ENCODE data around the gene EXOC6B.

The EXOC6B gene

GRCh38 chr2:72144632-72145288, 681.1 kb downstream of the EXOC6B start:
- DNase-seq (ENCODE audit: low read depth), result no peak

GRCh38 chr2:72144274-72144631, 681.6 kb downstream of the EXOC6B start:
- DNase-seq (ENCODE audit: low read depth), result no peak

GRCh38 chr2:72143441-72144273, 682.2 kb downstream of the EXOC6B start:
- no peak for DNase-seq (ENCODE audit: low read depth)

- DNase-seq (ENCODE audit: low read depth), result no peak
These were observed 683.0 kb downstream of the EXOC6B start for GRCh38 chr2:72142570-72143440.

- no peak for DNase-seq (ENCODE audit: low read depth)
These were observed 683.9 kb downstream of the EXOC6B start for GRCh38 chr2:72141881-72142451.

- no peak for DNase-seq (ENCODE audit: low read depth)
These were observed 684.7 kb downstream of the EXOC6B start for GRCh38 chr2:72141032-72141645.

- no peak for DNase-seq (ENCODE audit: low read depth)
These were observed 685.2 kb downstream of the EXOC6B start for GRCh38 chr2:72140621-72140960.

GRCh38 chr2:72139874-72140620, 685.8 kb downstream of the EXOC6B start:
- DNase-seq (ENCODE audit: low read depth), result no peak

GRCh38 chr2:72139471-72139873, 686.4 kb downstream of the EXOC6B start:
- DNase-seq (ENCODE audit: low read depth), result no peak

- no peak for DNase-seq (ENCODE audit: low read depth)
These were observed 686.9 kb downstream of the EXOC6B start for GRCh38 chr2:72138921-72139381.

- no peak for DNase-seq (ENCODE audit: low read depth)
These were observed 687.6 kb downstream of the EXOC6B start for GRCh38 chr2:72138011-72138881.

GRCh38 chr2:72137498-72138010, 688.3 kb downstream of the EXOC6B start:
- DNase-seq (ENCODE audit: low read depth), result no peak

GRCh38 chr2:72136933-72137497, 688.8 kb downstream of the EXOC6B start:
- no peak for DNase-seq (ENCODE audit: low read depth)

- DNase-seq (ENCODE audit: low read depth), result no peak
These were observed 689.5 kb downstream of the EXOC6B start for GRCh38 chr2:72136331-72136730.

GRCh38 chr2:72135921-72136320, 689.9 kb downstream of the EXOC6B start:
- no peak for DNase-seq (ENCODE audit: low read depth)

GRCh38 chr2:72134997-72135800, 690.6 kb downstream of the EXOC6B start:
- DNase-seq (ENCODE audit: low read depth), result no peak

- DNase-seq (ENCODE audit: low read depth), result no peak
These were observed 691.3 kb downstream of the EXOC6B start for GRCh38 chr2:72134408-72134996.

GRCh38 chr2:72133721-72134407, 692.0 kb downstream of the EXOC6B start:
- no peak for DNase-seq (ENCODE audit: low read depth)

Measured in T-helper 22 cell (primary cell).